ENCODE results near the gene CSNK2B.

- TF ChIP-seq, protein P1, sequence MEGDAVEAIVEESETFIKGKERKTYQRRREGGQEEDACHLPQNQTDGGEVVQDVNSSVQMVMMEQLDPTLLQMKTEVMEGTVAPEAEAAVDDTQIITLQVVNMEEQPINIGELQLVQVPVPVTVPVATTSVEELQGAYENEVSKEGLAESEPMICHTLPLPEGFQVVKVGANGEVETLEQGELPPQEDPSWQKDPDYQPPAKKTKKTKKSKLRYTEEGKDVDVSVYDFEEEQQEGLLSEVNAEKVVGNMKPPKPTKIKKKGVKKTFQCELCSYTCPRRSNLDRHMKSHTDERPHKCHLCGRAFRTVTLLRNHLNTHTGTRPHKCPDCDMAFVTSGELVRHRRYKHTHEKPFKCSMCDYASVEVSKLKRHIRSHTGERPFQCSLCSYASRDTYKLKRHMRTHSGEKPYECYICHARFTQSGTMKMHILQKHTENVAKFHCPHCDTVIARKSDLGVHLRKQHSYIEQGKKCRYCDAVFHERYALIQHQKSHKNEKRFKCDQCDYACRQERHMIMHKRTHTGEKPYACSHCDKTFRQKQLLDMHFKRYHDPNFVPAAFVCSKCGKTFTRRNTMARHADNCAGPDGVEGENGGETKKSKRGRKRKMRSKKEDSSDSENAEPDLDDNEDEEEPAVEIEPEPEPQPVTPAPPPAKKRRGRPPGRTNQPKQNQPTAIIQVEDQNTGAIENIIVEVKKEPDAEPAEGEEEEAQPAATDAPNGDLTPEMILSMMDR (IDR thresholded peaks at IDR 0.05): no peak
- TF ChIP-seq POLR2A (IDR thresholded peaks at IDR 0.05): no peak
These were observed 31.7 kb downstream of the CSNK2B start for GRCh38 chr6:31697555-31697954.

All from thyroid gland (tissue), 4 donors.